Effector CD8-positive, alpha-beta T cell (primary cell): ENCODE measurements around the gene RRP9.
"Not testable (repeated sequence)": the region's sequence is repeated elsewhere in the genome, so short reads cannot be mapped to it uniquely, and the experiment has no call there.

ENCODE experiments used
- DNase-seq: peaks from one replicate; lab custom pipeline; 2025; lab: John Stamatoyannopoulos, UW
- total RNA-seq, 4 experiments: gene quantifications; one replicate each; lab custom pipeline; 2026; lab: John Stamatoyannopoulos, UW

The RRP9 gene
- total RNA-seq: 19.2 to 70.0 (median 22.1) reads per million in 4 experiments

GRCh38 chr3:51941798-51942602, at the start of gene RRP9, which contains the start of gene PARP3:
Gene RRP9, minus strand, starts transcription at chr3:51941904. Its CDS starts 37 bp downstream, at chr3:51941867.
Gene PARP3, plus strand, starts transcription at chr3:51942363. Its CDS starts 993 bp downstream, at chr3:51943356.
- DNase-seq: peak; percentile 98

GRCh38 chr3:51990501-51990971, 48.8 kb upstream of the RRP9 start:
- DNase-seq: not testable (repeated sequence)

DNA sequence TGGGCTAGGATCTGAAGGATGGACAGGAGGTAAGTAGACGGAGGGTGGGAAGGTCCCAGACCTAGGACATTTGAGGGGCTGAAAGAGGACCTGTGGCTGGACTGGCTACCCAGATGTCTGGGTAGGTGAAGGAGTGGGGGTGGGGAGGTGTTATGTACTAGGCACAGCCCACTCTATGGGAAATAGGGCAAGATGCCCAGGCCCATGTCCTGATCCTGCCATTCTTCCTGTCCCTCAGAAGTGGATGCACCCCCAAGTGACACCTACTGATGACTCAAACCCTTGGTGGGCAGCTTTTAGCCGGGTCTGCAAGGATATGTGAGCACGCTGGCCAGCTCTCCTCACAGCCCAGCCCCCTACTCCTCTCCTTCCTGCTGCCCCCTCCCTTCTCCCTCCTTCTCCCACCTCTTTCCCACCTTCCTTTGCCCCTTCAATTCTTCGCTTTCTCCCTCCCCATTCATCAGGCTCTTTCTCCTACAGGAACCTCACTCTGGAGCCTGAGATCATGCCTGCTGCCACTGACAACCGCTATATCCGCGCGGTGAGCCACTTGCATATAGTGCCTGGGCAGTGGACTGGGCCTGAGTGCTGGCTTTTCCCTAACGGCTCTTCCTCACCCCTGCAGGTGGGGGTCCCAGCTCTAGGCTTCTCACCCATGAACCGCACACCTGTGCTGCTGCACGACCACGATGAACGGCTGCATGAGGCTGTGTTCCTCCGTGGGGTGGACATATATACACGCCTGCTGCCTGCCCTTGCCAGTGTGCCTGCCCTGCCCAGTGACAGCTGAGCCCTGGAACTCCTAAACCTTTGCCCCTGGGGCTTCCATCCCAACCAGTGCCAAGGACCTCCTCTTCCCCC, 46.8 kb upstream of the RRP9 start:
- no peak for DNase-seq

DNA sequence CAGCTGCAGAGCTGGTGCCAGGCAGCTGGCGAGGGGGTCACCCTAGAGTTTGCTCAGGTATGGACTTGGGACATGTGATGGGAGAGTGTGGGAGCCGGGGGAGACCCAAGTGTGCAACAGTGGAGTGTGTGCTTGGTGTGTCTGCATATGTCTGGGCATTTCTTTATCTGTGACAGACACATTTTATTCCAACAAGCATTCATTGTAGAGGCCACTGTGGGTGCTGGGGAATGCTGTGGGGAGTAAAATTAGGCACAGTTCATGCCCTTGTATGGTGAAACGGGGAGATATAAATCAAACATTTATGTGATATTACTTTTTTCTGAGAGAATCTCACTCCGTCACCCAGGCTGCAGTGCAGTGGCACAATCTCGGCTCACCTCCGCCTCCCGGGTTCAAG, 45.9 kb upstream of the RRP9 start:
- no peak for DNase-seq

DNA sequence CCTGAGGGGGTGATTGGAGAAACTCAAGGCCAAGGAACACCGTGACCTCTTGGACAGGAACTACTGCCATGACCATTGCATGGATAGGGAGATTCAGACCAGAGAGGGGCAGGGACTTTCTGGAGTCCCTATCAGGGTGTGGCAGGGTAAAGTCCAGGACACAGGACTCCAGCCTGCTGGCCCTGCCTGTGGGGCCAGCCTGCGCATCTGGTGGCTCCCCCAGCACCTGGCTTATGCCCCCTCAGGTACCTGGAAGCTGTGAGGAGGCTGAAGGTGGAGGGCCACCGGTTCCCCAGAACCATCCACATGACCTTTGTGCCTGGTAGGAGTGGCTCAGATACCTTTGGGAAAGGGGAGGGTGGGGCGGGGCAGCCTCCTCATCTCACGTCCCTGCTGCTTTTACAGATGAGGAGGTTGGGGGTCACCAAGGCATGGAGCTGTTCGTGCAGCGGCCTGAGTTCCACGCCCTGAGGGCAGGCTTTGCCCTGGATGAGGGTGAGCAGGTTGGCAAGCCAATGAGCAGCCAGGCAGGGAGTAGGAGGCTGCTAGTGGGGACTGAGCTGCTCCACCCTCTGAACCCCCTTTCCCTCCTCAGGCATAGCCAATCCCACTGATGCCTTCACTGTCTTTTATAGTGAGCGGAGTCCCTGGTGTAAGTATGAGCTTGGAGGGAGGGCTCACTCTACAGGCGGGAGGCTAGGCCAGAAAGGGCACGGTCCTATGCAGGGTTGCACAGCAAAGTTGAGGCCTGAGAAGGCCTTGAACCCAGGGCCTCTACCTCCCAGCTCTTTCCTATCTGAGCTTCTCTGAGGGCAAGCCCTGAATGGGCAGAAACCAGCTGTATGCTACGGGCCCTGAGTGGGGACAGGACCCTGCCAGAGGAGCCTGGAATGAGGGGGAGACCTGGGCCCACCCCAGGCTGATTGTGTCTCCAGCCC, 44.6 kb upstream of the RRP9 start:
- no peak for DNase-seq

DNA sequence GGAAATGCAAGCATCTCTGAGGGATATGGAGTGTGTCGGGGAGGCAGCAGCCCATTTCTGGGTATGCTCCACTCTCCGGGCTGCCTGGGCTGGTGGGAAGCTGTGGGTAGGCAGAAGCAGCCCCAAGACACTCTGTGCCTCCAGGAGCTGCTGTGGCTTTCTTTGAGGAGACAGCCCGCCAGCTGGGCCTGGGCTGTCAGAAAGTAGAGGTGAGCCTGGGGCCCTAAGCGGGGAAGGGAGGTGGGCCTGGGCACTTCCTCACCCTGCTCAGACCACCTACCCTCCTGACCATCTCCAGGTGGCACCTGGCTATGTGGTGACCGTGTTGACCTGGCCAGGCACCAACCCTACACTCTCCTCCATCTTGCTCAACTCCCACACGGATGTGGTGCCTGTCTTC, 43.4 kb upstream of the RRP9 start:
- no peak for DNase-seq

GRCh38 chr3:51984269-51984647, 42.6 kb upstream of the RRP9 start:
- DNase-seq: no peak

DNA sequence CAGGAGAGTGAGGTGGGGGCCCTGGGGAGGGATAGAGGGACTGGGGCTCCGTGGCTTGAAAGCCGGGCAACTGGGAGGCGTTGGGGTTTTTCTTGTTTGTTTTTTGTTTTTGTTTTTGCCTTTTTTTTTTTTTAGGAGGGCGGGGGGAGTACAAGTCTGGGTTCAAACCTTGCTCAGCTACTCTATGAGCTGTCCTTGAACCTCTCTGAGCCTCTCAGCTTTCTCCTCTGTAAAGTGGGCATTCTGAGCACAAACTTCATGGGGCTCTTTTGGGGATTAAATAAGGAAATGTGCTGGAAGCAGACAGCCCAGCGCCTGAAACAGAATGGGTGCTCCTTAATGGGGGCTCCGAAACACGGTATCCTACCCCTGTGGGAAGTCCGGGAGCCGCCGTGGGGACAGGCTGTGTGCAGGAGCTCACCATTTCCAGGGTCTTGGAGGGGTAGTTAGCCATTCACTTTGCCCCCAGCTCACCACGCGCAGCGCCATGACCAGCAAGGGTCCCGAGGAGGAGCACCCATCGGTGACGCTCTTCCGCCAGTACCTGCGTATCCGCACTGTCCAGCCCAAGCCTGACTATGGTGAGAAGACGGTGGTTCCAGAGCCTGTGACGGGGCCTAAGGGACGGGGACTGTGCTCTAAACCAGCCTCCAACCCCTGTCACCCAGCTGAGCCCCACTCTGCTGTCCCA, 42.0 kb upstream of the RRP9 start:
- no peak for DNase-seq

- DNase-seq: peak; percentile 67
Measured at GRCh38 chr3:51982838-51983577, 41.3 kb upstream of the RRP9 start, which contains the start of gene ACY1. Gene ACY1, plus strand, starts transcription at chr3:51983535. Its CDS starts 530 bp downstream, at chr3:51984065.

- DNase-seq: peak; percentile 4
Measured at GRCh38 chr3:51982352-51982837, 40.7 kb upstream of the RRP9 start.

DNA sequence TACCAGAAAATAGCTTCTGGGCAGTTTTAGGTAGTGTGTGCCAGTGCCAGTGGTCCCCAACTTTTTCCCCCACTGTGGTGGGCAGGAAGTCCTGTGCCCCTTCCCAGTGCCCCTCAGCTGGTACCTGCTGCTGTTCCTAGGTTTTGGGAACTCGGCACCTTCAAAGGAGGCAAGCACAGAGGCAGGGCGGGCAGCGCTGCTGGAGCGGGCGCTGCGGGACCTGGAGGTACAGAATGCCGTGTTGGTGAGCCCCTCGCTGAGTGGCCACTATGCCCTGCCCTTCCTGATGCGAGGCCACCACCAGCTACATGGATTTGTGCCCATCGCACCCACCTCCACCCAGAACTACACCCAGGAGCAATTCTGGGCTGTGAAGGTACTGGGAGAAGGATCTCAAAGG, 38.5 kb upstream of the RRP9 start:
- DNase-seq: no peak

DNA sequence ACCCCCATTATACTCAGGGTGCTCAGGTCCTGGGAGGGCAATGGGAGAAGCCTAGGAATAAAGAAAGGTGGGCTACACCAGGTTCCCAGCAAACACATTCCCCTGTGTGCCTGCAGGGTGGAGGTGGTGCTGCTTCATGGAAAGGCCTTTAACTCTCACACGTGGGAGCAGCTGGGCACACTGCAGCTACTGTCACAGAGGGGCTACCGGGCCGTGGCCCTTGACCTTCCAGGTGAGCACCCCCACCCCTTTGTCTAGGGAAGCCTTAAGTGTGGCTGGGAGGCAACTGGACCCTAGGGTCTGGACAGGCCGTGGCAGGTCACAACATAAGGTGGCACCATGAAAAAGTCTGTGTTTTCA, 36.4 kb upstream of the RRP9 start:
- no peak for DNase-seq

GRCh38 chr3:51977446-51978142, 35.9 kb upstream of the RRP9 start:
- peak; percentile 4 for DNase-seq

DNA sequence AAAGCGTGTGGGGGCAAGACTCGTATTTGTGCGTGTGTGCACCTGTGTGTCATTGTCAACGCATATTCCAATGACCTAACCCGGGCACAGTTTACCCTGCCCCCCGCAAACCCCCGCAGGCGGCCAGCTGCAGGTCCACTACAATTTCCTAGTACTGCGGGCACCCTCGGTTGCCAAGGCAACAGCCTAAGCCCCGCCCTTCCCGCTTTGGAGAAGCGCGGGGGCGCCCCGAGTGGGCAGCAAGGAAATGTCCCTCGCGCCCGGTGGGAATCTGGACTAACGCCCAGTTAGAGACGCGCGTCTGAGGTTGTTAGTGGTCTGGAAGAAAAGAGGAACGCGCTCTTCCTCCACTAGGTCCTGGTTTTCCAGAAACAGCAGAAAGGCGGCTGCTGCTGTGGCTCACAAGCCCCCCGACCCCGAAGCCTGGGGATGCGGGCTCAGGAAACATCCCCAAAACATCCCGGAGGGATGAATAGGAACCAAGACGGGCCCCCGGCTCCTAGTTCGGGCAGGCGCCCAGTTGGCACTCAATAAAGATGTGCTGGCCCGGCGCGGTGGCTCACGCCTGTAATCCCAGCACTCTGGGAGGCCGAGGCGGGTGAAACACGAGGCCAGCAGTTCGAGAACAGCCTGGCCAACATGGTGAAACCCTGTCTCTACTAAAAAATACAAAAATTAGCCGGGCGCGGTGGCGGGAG, 34.3 kb upstream of the RRP9 start:
- peak; percentile 20 for DNase-seq

DNA sequence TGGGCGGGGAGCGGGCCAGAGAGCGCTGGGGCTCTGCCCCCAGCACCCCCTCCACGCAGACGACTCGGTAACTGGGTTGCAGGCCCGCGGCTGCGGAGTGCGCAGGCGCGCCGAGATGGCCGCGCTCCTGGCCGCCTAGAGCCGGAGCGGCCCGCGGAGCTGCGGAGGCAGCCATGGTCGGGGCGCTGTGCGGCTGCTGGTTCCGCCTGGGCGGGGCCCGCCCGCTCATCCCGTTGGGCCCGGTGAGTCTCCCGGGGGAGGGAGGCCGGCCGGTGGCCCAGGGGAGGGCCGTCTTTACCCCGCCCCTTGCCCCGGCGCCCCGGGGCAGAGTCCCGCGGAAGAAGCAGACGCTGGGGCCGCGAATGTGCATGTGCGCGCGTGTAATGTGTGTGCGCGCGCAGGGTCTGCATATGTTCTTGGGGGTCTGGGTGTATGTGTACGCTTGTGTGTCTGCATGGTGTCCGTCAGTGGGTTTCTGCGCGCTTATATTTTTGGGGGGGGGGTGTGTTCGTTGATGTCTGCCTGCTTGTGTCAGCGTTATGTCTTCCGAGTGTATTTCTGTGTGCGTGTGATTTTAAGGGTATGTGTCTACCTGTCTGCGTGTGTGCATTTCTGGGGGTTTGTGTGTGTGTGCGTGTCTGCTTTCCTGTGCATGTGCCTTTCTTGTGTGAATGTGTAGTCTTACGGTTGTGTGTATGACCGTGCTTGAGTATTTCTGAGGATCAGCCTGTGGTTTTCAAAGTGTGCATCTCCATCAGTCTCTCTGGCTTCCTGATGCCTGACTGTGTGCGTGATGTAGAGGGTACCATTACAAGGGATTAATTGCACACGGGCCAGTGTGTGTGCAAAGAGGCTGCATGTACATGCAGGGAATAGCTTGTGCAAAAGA, 33.5 kb upstream of the RRP9 start, which contains the start of gene ABHD14A:
TSS of gene ABHD14A (plus strand) at position 102 of the 889 bp plus-strand sequence. CDS start at position 174, 72 bp downstream.
- peak; percentile 58 for DNase-seq

- DNase-seq: no peak
Measured at GRCh38 chr3:51974277-51974962, 32.7 kb upstream of the RRP9 start.

- DNase-seq: no peak
Measured at GRCh38 chr3:51971350-51971749, 29.6 kb upstream of the RRP9 start.
